A673 (cell line): ENCODE data around the gene SPDL1.

Experiments used
- CTCF ChIP-seq: fragments of 300-800, 200-600 bp; sonication (generic); conservative IDR thresholded peaks from 2 replicates; pipeline ENCODE4 v1.5.1; 2017; ENCODE audit warnings: low read depth, mild to moderate bottlenecking, antibody characterized with exemption, low read length, moderate library complexity, mixed read lengths
- EZH2 ChIP-seq: fragments of 200-600 bp; sonication (generic); IDR thresholded peaks from 2 replicates; pipeline ENCODE4 v1.6.1; 2017; ENCODE audit warnings: borderline replicate concordance, low read depth, mild to moderate bottlenecking, mixed read lengths, antibody characterized with exemption, low read length; ENCODE audit not compliant: poor library complexity, severe bottlenecking

- no peak for TF ChIP-seq CTCF
- no peak for TF ChIP-seq EZH2
Observed at GRCh38 chr5:169542811-169543210, 40.8 kb upstream of the SPDL1 start.
